HUDEP-2 (cell line): ENCODE data around the gene SLC9C2.
"Not testable (repeated sequence)": the region's sequence is repeated elsewhere in the genome, so short reads cannot be mapped to it uniquely, and the experiment has no call there.

Source experiments
- DNase-seq, 76 experiments: peaks; one replicate each; lab custom pipeline; 2025; ENCODE audit not compliant: unreplicated experiment in 76 of 76; lab: John Stamatoyannopoulos, UW

Gene SLC9C2

GRCh38 chr1:173529106-173529505, 73.8 kb downstream of the SLC9C2 start:
- no peak for DNase-seq

- peak in 1 of 76 experiments; percentile 9 for DNase-seq
Measured at GRCh38 chr1:173527151-173527826, 75.6 kb downstream of the SLC9C2 start.

GRCh38 chr1:173525926-173526325, 76.9 kb downstream of the SLC9C2 start:
- DNase-seq = no peak

GRCh38 chr1:173523329-173523728, 79.5 kb downstream of the SLC9C2 start:
- no peak for DNase-seq

GRCh38 chr1:173520799-173521198, 82.1 kb downstream of the SLC9C2 start:
- no peak for DNase-seq

GRCh38 chr1:173514503-173514902, 88.4 kb downstream of the SLC9C2 start:
- DNase-seq = not testable (repeated sequence)

- no peak for DNase-seq
Measured at GRCh38 chr1:173509797-173510196, 93.1 kb downstream of the SLC9C2 start.

- DNase-seq = no peak
Measured at GRCh38 chr1:173508541-173508940, 94.3 kb downstream of the SLC9C2 start.

- no peak for DNase-seq
Measured at GRCh38 chr1:173507847-173508209, 95.0 kb downstream of the SLC9C2 start.

GRCh38 chr1:173507205-173507846, 95.5 kb downstream of the SLC9C2 start:
- DNase-seq = no peak

- peak in 17 of 76 experiments; percentile 2 to 39 (median 17) for DNase-seq
Measured at GRCh38 chr1:173506437-173506836, 96.4 kb downstream of the SLC9C2 start.

- DNase-seq = no peak
Measured at GRCh38 chr1:173505391-173505790, 97.5 kb downstream of the SLC9C2 start.

GRCh38 chr1:173504268-173504667, 98.6 kb downstream of the SLC9C2 start:
- peak in 4 of 76 experiments; percentile 4 to 12 (median 6) for DNase-seq

- DNase-seq = peak in 19 of 76 experiments; percentile 4 to 53 (median 30)
Measured at GRCh38 chr1:173503391-173503790, 99.5 kb downstream of the SLC9C2 start.

GRCh38 chr1:173502104-173502503, 100.8 kb downstream of the SLC9C2 start:
- DNase-seq = no peak

GRCh38 chr1:173499729-173500128, 103.1 kb downstream of the SLC9C2 start:
- no peak for DNase-seq

- peak in 30 of 76 experiments; percentile 5 to 72 (median 31) for DNase-seq
Measured at GRCh38 chr1:173496757-173497320, 106.0 kb downstream of the SLC9C2 start.

GRCh38 chr1:173495609-173496267, 107.1 kb downstream of the SLC9C2 start:
- no peak for DNase-seq

- not testable (repeated sequence) for DNase-seq
Measured at GRCh38 chr1:173493125-173493524, 109.7 kb downstream of the SLC9C2 start.

- DNase-seq = no peak
Measured at GRCh38 chr1:173491508-173491907, 111.4 kb downstream of the SLC9C2 start.

GRCh38 chr1:173489929-173490328, 112.9 kb downstream of the SLC9C2 start:
- DNase-seq = no peak
